SIG-M5 (cell line): Measurements from ENCODE around the gene CLRN2.

Experiments used
- DNase-seq: peaks from one replicate; lab custom pipeline; 2025; lab: John Stamatoyannopoulos, UW

The CLRN2 gene, protein sequence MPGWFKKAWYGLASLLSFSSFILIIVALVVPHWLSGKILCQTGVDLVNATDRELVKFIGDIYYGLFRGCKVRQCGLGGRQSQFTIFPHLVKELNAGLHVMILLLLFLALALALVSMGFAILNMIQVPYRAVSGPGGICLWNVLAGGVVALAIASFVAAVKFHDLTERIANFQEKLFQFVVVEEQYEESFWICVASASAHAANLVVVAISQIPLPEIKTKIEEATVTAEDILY

DNA sequence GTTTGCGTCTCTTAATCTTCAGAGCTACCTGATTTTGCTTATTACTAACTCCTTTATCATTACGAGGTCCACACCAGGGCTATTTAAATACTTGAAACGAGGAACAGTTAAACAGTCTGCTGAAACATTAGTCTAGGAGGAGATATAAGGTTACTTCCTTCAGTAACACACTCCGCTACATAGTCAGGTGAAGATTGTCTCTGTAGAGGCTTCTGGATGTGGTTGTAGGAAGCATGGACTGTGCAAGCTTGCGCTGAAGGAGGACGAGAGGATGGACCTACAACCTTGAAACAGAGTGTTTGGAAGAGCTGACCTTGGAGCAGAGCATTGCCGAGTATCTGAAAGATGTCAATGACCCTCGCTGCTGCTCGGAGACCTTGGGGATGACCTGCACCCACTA lies at the start of gene CLRN2:
Gene CLRN2 (plus strand): TSS at position 301 of the 400 bp plus-strand sequence. CDS start 102 bp downstream, outside the sequence.
- no peak for DNase-seq

- no peak for DNase-seq
Observed at GRCh38 chr4:17468619-17469221, 46.2 kb upstream of the CLRN2 start.

DNA sequence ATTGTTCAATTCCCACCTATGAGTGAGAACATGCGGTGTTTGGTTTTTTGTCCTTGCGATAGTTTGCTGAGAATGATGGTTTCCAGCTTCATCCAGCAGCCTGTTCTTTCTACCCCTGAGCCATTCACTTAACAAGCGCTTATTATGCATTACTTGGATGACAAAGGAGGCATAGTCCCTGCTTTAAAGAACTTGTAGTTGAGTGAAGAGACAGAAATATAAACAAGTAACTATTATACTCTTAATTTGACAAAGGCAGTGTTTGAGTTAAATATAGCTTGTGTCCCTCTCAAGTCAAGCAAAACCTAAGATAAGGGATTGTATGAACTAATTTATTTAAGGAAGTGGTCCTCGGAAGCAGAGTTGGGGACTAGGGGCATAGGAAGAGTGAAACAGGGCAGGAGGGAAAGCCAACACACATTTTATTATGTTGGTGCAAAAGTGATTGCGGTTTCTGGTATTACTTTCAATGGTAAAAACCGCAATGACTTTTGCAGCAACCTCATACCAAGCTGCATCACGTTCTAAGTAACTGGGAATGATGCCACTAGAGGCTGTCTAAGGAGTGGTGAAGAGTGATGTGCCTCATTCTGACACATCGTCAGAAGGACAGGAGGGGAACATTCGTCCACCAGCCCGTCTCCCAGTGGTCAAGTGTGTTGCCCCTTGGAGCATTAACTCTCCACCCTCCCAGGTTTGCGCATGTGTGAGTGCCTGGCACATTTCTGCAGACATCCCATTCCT lies 44.9 kb upstream of the CLRN2 start:
- no peak for DNase-seq

DNA sequence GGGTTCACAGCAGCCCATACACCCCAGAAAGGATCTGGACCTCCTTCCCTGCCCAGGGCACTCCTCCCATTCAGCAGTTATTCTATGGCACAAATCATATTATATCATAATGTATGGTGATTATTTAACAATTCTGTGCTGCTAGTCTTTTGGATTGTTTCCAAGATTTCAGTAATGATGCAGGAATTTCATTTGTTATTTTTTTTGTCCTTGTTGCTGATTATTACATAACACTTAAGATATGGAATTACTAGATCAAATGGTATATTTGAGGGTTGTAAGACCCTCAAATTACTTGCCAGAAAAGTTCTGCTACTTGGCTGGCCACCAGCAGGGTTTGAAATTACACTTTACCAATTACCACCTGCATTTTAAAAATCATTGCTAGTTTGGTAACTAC lies 39.5 kb upstream of the CLRN2 start:
- DNase-seq, result no peak

DNA sequence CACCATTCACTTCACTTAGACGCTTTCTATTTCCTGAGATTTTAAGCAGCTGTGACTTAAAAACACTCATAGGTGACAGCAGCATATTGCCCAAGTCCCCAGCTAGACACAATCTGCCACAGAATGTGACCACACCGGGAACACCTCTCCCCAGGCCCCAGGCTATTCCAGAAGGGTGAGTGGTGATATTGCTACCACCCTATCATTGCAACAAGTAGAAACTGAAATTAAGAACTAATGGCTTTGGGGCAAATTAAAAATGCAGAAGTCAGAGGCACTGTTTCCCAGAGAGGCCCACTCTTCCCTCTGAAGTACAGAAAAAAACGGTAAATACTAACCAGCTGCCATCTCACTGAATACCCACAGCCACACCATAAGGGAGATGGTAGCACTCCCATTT lies 38.1 kb upstream of the CLRN2 start:
- DNase-seq, result no peak

- DNase-seq, result no peak
Observed at GRCh38 chr4:17477774-17478472, 37.0 kb upstream of the CLRN2 start.

DNA sequence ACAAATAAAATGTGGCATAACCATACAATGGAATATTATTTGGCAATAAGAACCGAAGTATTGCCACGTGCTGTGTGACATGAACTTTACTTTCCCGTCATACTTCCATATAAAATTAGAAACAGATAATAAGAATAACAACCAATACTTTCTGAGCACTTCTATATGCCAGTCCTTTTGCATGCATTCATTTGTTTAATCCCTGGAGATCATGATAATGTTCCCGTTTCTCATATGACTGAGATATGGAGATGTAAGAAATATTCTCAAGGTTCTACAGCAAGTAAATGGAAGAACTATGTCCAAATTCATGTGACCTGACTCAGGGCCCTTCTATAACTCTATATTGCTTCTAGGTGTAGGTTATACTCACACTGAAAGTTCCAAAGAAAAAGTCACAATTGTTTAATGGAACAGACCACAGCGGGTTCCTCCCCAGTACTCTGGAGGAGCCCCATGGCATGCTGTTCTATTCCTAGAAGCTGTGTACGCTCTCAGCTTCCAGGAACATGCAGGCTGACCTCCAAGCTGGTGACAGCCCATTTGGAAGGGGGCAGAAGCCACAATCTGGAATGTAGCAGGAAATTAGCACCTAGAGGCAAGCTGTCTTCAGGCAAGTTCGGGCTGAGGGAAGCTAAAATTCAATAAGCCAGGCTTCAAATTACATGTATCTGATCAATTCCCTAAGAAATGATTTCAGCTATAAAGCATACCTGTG lies 34.6 kb upstream of the CLRN2 start:
- DNase-seq, result no peak

DNA sequence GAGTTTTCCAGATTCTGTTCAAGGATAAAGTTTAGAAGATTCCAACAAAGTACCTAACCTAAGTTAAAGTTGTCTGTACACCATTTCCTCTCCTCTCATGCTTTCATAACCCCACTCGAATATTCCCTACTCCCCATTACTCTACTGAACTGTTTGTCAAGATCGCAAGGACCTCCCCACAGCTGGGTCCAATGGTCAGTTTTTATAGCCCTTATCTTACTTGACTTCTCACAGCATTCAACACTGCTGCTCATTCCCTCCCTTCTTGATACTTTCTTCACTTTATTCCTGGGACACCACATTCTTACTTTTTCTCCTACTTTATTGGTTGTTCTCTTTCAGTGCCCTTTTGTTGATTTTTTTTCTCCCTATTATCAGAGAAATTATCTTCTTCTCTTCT lies 34.0 kb upstream of the CLRN2 start:
- DNase-seq, result no peak

DNA sequence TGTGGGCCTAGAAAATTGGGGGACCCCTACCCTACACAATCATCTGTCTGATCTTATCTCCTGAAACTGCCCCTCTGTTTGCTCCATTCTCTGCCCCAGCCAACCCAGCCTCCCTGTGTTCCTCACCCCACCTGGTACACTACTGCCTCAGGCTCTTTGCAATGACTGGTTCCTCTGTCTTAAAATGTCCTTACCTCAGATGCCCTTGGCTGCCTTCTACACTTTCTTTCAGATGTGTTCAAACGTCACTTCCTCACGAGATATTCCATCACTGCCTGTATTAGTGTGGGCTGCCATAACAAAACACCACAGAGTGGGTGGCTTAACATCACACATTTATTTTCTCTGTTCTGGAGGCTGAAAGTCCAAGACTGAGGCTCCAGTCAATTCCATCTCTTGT lies 32.2 kb upstream of the CLRN2 start:
- DNase-seq, result no peak

- no peak for DNase-seq
Observed at GRCh38 chr4:17489123-17489522, 25.8 kb upstream of the CLRN2 start.

- DNase-seq, result no peak
Observed at GRCh38 chr4:17489721-17490120, 25.2 kb upstream of the CLRN2 start.

DNA sequence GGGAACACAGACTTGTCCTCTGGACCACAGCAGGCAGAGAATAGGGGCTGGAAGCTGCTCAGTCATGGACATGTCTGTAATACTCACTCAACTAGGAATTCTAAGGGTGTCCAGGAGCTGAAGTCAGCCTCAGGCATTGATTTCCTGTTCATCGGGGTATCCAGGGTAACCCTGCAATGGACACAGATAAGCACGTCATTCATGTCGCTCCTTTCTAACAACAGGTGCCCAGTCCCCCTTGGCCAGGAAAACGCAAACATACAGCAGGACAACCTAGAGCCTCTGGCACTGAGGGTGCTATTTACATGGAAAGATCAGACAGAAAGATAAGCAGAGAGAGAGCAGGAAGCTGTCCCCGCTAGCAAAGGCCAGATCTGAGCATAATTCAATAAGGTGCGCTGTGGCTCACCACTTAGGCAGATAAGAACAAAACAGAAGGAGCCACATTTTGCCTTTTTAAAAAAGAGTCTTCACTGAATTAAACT lies 24.3 kb upstream of the CLRN2 start:
- DNase-seq, result no peak

- DNase-seq, result no peak
Observed at GRCh38 chr4:17491196-17491595, 23.8 kb upstream of the CLRN2 start.

- no peak for DNase-seq
Observed at GRCh38 chr4:17492058-17492741, 22.8 kb upstream of the CLRN2 start.

- DNase-seq, result no peak
Observed at GRCh38 chr4:17492876-17493275, 22.1 kb upstream of the CLRN2 start.

DNA sequence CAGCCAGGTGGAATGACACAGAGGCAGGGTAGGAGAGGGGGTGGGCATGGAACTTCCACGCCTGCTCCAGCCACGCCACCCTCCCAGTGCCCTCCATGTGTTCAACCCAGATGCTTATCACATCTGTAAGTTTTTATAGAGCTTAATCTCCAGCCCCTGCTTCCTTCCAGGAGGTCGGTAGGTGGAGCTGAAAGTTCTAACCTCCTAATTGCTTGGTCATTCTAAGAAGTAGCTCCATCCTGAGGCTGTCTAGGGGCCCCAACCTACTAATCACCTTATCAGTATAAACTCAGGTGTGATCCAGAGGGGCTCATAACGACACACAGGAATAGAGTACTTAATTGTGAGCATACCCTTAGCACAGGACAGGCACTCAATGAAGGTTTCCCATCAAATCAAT lies 21.3 kb upstream of the CLRN2 start:
- DNase-seq, result no peak

- DNase-seq, result no peak
Observed at GRCh38 chr4:17494258-17495190, 20.4 kb upstream of the CLRN2 start.

DNA sequence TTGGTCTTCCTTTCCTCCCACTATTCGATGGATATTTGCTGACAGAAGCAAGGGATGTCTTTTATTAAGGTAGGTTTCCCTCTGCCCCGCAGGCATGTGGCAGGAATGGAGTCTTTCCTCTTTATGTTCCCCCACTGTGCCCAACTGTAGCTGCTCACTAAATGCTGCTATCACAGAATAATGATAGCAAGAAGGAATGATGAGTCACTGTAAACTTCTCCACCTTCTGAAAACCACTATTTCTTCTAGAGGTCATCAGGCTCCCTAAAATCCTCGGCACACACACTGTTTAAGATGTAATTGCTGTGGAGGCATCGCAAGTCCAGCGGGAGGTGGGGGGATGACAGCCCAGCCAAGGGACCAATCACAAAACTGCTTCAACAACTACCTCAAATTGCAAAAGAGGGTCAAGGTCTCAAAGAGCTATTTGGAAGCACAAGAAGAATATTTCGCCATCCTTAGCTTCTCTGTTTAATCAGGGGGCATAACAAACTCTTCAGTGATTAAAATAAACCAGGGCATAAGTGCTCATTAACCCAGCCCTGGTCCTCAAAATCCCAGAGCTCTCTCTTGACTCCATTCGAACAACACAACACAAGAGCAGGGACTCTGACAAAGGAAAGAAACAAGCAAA lies 17.0 kb upstream of the CLRN2 start:
- no peak for DNase-seq

DNA sequence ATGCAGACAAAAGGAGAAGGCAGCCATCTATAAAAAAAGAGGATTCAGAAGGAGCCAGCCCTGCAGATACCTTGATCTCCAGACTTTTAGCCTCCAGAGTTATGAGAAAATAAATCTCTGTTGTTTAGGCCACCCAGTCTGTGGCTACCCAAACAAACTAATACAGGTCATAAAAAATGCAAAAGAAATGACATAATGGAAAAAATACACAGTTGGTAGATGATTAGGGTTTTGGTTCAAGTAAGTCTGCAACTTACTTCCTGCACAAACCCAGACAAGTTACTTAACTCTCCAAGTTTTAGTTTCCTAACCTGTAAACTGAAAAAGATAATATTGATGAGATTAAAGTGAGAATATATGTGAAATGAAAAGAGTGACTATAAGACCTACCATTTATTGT lies 14.4 kb upstream of the CLRN2 start:
- DNase-seq, result no peak

- DNase-seq, result no peak
Observed at GRCh38 chr4:17502756-17503155, 12.2 kb upstream of the CLRN2 start.
